GM12801 (cell line): Measurements from ENCODE around the gene NECTIN4.

ENCODE experiments used
- TF ChIP-seq, protein P1 (sequence below): IDR thresholded peaks from one replicate; pipeline ENCODE4 v1.5.1; 2011; ENCODE audit warnings: control low read depth; ENCODE audit not compliant: insufficient read length; ENCODE audit errors: extremely low read depth

NECTIN4 gene

DNA sequence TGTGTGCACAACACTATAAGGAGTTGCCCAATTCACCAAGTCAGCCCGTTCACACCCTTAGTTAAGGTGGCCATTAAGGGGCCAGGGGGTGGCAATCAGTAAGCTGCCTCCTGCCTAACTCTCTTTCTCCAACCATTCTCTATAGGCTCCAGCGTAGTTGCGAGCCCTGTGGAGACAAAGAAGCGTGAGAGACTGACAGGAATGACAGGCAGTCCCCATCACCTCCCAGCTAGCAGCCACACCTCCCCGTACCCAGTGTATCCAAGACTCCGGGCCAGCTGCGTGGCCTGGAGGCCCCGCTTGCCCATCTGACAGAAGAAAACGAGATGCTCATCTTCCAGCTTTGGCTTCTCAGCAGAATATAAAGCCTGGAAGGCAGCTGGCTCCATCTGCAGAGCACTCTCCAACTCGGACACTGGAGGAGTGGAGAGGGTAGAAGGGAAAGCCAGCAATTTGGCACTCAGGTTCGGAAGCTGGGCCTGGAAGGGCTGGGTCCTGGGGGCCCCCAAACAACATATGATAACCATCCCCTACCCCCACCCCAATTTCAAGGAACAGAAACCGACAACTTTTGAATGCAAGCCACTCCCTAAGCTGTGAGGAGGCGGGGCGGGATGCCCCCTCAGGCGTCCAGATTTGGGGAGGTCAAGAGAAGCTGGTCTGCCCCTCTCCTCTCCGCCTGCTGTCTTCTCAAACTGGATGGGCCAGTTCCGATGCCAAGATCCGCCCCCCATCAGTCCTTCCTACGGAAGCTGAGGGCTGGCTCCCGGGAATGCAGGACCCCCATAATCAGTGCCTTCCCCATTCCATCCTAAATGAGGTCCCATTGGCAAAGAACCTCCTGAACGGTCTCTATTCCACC lies 51.5 kb downstream of the NECTIN4 start:
- TF ChIP-seq, protein P1, sequence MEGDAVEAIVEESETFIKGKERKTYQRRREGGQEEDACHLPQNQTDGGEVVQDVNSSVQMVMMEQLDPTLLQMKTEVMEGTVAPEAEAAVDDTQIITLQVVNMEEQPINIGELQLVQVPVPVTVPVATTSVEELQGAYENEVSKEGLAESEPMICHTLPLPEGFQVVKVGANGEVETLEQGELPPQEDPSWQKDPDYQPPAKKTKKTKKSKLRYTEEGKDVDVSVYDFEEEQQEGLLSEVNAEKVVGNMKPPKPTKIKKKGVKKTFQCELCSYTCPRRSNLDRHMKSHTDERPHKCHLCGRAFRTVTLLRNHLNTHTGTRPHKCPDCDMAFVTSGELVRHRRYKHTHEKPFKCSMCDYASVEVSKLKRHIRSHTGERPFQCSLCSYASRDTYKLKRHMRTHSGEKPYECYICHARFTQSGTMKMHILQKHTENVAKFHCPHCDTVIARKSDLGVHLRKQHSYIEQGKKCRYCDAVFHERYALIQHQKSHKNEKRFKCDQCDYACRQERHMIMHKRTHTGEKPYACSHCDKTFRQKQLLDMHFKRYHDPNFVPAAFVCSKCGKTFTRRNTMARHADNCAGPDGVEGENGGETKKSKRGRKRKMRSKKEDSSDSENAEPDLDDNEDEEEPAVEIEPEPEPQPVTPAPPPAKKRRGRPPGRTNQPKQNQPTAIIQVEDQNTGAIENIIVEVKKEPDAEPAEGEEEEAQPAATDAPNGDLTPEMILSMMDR, result no peak

DNA sequence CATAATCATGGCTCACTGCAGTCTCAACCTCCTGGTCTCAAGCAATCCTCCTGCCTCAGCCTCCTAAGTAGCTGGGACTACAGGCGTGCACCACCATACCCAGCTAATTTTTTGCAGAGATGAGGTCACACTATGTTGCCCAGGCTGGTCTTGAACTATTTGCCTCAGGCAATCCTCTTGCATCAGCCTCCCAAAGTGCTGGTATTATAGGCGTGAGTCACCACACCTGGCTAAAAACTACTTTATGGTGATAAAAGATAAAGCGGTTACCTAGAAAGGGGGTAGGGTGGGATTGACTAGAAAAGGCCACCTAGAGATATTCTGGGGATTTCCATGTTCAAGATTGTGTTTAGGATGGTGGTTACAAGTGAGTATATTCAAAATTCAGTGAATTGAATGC lies 55.6 kb downstream of the NECTIN4 start:
- TF ChIP-seq, protein P1, result no peak

DNA sequence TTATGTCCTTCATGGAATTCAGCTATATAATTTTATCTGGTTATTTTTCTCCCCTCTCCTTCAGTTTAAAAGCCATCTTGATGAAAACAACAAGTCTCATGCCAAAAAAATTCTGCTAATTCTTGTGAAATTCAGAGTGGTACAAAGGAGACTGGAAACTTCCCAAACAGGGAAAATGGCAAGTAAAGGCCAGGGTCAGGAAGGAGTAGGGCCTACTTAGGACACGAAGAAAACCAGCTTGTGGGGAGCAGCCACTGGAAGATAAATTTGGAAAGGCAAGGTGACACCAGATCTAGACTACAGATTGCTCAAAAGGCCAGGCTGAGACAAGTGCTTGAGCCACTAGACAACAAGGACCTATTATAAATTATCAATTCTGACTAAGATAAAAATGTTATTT lies 56.9 kb downstream of the NECTIN4 start:
- TF ChIP-seq, protein P1, result no peak

DNA sequence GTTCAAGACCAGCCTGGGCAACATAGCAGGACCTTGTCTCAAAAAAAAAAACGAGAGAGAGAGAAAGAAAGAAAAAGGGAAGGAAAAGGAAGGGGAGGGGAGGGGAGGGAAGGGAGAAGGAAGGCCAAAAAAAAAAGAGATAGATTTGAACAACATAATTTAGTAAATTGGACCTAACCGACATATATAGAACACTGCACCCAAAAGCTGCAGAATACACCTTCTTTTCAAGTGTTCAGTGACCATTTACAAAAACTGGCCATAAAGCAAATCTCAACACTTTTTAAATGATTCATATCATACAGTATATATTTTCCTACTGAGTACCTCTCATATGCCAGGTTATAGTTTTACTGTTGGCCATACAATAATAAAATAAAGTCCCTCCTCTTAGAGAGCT lies 57.5 kb downstream of the NECTIN4 start:
- TF ChIP-seq, protein P1, result no peak

DNA sequence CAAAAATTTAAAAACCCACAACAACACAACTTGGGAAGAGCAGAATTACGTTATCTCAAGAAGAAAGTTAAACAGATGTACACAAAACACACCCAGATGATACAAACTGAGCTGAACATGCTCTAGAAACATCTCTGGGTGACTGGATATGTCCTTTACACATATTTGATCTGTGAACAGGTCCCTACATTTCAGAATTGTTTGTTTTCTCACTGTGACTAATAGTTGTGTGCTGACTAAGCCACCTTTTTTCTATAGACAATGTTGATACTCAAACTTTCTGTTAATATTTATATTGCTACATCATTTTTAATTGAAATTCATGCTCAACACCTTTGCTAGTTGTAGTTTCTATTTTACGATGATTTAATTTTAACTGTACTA lies 67.4 kb downstream of the NECTIN4 start:
- TF ChIP-seq, protein P1, result no peak

DNA sequence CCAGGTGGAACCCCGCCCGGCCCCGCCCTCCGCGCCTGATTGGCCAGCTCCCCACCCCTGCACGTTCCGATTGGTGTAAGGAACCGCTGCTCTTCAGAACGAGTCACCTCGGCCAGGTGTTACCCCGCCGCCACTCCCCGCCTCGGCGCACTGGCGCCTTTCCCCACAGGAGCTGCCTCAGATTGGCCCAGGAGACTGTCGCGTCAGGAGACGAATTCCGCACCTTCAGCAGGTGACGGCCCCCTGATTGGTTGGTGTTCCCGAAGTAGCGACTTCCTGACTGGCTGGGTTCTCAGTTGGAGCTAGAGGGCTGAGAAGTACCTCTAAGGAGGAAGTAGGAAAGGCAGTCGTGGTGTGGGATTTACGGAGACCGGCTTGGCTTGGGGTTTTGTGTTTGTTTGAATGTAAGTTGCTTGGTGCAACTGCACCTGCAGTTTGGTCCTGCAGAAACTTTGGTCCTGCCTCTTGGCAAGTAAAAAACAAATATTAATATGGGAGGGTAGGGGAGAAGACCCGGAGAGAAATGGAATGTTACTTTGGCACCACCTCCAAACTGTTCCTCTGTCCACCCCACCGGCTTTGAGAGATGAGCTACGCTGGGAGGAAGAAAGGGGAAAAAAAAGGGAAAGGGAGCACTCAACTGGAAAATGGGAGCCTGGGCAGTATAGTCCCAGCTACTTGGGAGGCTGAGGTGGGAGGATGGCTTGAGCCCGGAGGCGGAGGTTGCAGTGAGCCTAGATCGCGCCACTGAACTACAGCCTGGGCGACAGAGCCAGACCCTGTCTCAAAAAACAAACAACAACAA lies 68.0 kb downstream of the NECTIN4 start:
- TF ChIP-seq, protein P1, result no peak
